SK-N-SH treated with all-trans-retinoic acid at 6 μM for 48 hours (cell line): ENCODE measurements around the gene ZNF426.

Source experiments
- ARNTL ChIP-seq: fragments of 450-650 bp; formaldehyde crosslinking; IDR thresholded peaks from 2 replicates; pipeline ENCODE4 v1.5.0; 2020; ENCODE audit warnings: low read depth, mild to moderate bottlenecking, moderate library complexity, borderline replicate concordance
- PATZ1 ChIP-seq: fragments of 250-450 bp; sonication (Bioruptor Pico); IDR thresholded peaks from 2 replicates; pipeline ENCODE4 v1.8.0; 2020; ENCODE audit warnings: mild to moderate bottlenecking, moderate library complexity, borderline replicate concordance
- PPARA ChIP-seq: fragments of 250-450 bp; sonication (Bioruptor Pico); IDR thresholded peaks from 2 replicates; pipeline ENCODE4 v1.5.0; 2020; ENCODE audit warnings: mild to moderate bottlenecking, borderline replicate concordance
- RARB ChIP-seq: fragments of 250-450 bp; sonication (Bioruptor Pico); IDR thresholded peaks from 2 replicates; pipeline ENCODE4 v1.8.0; 2021; ENCODE audit warnings: mild to moderate bottlenecking, moderate library complexity
- ZFP3 ChIP-seq: fragments of 250-450 bp; sonication (Bioruptor Pico); IDR thresholded peaks from 2 replicates; pipeline ENCODE4 v1.5.0; 2020; ENCODE audit warnings: mild to moderate bottlenecking, moderate library complexity

GRCh38 chr19:9584073-9584833 is 45.8 kb upstream of the ZNF426 start, which contains the start of gene ZNF121:
- TF ChIP-seq ARNTL (CRISPR knock-in tag): no peak
- no peak for TF ChIP-seq ZFP3 (CRISPR knock-in tag)
- no peak for TF ChIP-seq PPARA (CRISPR knock-in tag)
- TF ChIP-seq RARB: no peak
- no peak; the same call in 1 of the 2 replicates for TF ChIP-seq PATZ1
